ENCODE data around the gene ABHD8. TPM values are rescaled to one million over a fixed set of nuclear protein-coding genes. Genes with fewer than 3 reads are reported as not detected.
A peak's percentile ranks its signal among the peaks of the same experiment; 100 is the strongest.

ABHD8 gene
- total and polyA plus RNA-seq, 2 of the 13 experiments (the other 11 are each of a cell fraction or from before 2014, with no cell fraction given) = 6.3 to 7.2 TPM

- peak; percentile 49; the same call in 1 of the 2 replicates for TF ChIP-seq ZNF160 (CRISPR knock-in tag; IDR thresholded peaks at IDR 0.05)
- TF ChIP-seq ZBTB38 (CRISPR knock-in tag; IDR thresholded peaks at IDR 0.05) = no peak
- TF ChIP-seq ZBTB40 (IDR thresholded peaks at IDR 0.05) = no peak
- no peak for TF ChIP-seq ZBTB40 (CRISPR knock-in tag; IDR thresholded peaks at IDR 0.05)
- TF ChIP-seq, protein P1, sequence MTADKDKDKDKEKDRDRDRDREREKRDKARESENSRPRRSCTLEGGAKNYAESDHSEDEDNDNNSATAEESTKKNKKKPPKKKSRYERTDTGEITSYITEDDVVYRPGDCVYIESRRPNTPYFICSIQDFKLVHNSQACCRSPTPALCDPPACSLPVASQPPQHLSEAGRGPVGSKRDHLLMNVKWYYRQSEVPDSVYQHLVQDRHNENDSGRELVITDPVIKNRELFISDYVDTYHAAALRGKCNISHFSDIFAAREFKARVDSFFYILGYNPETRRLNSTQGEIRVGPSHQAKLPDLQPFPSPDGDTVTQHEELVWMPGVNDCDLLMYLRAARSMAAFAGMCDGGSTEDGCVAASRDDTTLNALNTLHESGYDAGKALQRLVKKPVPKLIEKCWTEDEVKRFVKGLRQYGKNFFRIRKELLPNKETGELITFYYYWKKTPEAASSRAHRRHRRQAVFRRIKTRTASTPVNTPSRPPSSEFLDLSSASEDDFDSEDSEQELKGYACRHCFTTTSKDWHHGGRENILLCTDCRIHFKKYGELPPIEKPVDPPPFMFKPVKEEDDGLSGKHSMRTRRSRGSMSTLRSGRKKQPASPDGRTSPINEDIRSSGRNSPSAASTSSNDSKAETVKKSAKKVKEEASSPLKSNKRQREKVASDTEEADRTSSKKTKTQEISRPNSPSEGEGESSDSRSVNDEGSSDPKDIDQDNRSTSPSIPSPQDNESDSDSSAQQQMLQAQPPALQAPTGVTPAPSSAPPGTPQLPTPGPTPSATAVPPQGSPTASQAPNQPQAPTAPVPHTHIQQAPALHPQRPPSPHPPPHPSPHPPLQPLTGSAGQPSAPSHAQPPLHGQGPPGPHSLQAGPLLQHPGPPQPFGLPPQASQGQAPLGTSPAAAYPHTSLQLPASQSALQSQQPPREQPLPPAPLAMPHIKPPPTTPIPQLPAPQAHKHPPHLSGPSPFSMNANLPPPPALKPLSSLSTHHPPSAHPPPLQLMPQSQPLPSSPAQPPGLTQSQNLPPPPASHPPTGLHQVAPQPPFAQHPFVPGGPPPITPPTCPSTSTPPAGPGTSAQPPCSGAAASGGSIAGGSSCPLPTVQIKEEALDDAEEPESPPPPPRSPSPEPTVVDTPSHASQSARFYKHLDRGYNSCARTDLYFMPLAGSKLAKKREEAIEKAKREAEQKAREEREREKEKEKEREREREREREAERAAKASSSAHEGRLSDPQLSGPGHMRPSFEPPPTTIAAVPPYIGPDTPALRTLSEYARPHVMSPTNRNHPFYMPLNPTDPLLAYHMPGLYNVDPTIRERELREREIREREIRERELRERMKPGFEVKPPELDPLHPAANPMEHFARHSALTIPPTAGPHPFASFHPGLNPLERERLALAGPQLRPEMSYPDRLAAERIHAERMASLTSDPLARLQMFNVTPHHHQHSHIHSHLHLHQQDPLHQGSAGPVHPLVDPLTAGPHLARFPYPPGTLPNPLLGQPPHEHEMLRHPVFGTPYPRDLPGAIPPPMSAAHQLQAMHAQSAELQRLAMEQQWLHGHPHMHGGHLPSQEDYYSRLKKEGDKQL (CRISPR knock-in tag; IDR thresholded peaks at IDR 0.05; ENCODE audit: low read depth) = no peak
- no peak for TF ChIP-seq ZNF761 (CRISPR knock-in tag; conservative IDR thresholded peaks at IDR 0.05)
- TF ChIP-seq DPF2 (CRISPR knock-in tag; IDR thresholded peaks at IDR 0.05; ENCODE audit: borderline replicate concordance, low read depth) = no peak
Observed at GRCh38 chr19:17243830-17244617, 59.2 kb downstream of the ABHD8 start (continued).
